OCI-M1 (cell line): ENCODE data around the gene ETF1.
A peak's percentile ranks its signal among the peaks of the same experiment; 100 is the strongest.
"Not testable (repeated sequence)": the region's sequence is repeated elsewhere in the genome, so short reads cannot be mapped to it uniquely, and the experiment has no call there.

ENCODE experiments used
- DNase-seq: peaks from one replicate; lab custom pipeline; 2025; lab: John Stamatoyannopoulos, UW

Gene ETF1

DNA sequence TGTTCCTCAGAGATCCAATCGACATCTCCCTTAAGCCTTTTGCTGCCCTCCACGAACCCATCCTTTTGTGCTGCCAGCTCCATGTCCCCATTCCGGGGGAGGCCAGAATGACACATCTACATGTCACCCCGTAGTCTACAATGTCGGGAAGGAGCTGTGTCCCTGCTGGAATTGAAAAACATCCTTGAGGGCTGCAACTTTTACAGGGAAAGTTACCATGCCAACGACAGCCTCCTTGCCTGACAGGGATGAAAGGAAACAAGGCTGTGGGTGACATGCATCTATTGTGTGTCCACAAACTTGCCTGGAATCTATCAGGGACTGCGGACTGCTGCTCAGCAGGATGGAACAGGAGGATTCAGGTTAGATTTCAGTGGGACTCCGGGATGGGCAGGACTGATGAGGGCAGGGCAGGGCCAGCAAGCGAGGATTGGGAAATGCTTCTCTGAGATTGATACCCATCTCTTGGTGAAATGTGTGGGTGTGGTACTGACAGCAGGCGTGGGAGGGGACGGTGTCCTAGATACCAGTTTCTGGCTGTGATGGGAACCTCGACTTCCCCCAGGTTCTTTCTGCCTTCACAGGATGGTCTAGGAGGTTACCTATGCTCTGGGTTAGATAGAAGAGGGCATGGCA lies 52.3 kb downstream of the ETF1 start:
- DNase-seq, result peak; percentile 23

GRCh38 chr5:138489683-138490061 lies 53.4 kb downstream of the ETF1 start:
- no peak for DNase-seq

GRCh38 chr5:138488481-138488945 lies 54.5 kb downstream of the ETF1 start:
- peak; percentile 83 for DNase-seq

DNA sequence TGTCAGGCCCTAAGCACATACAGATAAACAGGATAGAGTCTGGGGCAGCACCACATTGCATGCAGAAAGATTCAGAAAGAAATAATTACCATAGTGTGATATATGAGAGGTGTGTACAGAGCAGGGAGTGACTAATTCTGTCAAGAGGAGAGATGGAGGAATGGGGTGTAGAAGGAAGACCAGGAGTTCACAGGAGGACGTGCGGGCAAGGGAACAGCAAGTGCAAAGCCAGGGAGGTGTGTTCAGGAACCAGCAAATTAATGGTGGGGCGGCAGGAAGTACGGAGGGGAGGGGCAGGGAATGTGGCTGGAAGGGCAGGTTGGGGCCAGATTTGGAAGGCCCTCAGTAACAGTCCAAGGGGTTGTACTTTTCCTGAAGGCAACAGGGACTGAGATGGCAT lies 60.4 kb downstream of the ETF1 start:
- DNase-seq, result no peak

DNA sequence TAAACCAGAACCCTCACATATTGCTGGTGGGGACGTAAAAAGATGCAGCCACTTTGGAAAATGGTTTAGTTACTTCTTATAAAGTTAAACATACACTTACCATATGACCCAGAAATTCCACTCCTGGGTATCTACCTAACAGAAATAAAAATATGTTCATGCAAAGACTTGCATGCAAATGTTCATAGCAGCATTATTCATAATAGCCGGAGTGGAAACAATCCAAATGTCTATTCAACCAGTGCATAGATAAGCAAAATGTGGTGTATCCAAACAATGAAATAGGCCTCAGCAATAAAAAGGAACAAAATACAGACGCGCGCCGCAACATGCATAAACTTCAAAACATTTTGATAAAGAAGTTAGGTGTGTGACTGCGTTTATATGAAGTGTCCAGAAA lies 66.1 kb downstream of the ETF1 start:
- no peak for DNase-seq

DNA sequence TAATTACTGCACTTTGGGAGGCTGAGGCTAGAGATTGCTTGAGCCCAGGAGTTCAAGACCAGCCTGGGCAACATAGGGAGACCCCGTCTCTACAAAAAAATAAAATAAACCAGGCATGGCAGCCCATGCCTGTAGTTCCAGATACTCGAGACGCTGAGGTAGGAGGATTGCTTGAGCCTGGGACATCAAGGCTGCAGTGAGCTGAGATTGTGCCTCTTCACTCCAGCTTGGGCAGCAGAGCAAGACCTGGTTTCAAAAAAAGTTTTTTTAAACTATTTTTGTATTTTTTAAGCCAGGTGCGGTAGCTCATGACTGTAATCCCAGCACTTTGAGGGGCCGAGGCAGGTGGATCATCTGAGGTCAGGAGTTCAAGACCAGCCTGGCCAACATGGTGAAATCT lies 69.9 kb downstream of the ETF1 start:
- DNase-seq, result not testable (repeated sequence)

DNA sequence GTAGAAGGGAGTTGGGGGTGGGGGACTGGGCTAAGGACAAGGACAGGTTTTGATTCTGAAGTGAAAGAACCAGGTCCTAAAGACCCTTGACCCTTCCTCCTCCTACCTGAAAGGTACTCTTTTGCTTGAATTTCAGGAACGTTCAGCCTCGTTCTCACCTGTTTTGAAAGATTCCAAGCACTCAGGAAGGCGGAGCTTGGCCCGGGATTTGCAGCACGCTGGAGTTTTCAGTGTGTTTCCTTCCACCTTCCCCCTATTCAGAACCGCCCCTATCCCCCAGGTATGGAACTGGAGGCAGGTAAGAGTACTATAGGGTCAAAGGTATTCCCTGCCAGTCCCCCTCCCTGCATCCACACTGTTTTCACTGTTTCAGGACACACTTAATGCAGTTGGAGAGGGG lies 70.7 kb downstream of the ETF1 start:
- DNase-seq, result no peak

GRCh38 chr5:138471052-138471361 lies 72.0 kb downstream of the ETF1 start:
- DNase-seq, result no peak

- DNase-seq, result no peak
Measured at GRCh38 chr5:138470322-138471051, 72.5 kb downstream of the ETF1 start.

DNA sequence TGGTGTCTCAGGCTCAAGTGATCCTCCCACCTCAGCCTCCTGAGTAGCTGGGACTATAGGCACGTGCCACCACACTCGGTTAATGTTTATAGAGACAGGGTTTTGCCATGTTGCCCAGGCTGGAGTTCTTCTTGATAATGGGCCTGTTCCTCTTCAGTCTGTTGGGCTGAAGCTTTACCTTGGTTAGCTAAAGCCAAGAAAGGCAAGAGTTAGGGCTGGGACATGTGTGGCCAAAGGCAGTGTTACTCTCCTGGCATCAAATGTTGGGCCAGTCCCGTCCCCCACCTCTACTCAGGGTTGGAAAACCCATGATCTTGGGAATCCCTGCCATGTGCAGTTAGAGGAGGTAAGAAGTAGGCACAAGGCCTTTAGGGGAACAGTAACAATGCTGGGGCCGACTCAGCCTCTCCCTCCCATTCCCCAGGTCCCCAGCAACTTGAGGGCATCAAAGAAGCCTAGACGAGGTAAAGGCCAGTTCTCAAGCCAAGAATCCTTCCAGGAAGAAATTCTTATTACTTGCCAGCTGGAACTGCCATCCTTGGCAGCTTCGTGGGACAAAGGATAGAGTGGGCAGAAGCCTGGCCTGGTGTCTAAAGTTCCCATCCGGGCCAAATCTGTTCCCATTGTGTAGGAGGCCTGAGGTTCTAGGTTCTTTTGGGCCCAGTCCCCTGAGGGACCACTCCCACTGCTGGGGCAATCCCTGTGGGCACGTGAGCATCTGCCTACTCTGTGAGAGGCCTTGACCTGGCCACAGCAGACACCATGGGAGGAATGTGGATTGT lies 73.3 kb downstream of the ETF1 start:
- DNase-seq, result peak; percentile 24

DNA sequence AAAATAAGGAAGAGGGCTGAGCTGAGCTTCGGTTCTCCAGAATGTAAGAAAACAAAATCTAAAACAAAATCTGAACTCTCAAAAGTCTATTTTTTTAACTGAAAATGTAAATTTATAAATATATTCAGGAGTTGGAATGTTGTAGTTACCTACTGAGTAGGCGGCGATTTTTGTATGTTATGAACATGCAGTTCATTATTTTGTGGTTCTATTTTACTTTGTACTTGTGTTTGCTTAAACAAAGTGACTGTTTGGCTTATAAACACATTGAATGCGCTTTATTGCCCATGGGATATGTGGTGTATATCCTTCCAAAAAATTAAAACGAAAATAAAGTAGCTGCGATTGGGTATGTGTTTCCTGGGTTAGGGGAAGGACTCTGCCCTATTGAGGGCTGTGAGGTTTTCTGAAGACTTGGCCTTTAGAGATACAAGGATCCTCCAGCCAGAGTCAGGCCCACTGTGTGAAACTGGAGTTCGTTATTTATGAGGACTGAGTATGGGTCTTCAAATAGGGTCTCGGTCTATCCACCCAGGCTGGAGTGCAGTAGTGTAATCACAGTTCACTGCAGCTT lies 74.0 kb downstream of the ETF1 start:
- DNase-seq, result no peak

DNA sequence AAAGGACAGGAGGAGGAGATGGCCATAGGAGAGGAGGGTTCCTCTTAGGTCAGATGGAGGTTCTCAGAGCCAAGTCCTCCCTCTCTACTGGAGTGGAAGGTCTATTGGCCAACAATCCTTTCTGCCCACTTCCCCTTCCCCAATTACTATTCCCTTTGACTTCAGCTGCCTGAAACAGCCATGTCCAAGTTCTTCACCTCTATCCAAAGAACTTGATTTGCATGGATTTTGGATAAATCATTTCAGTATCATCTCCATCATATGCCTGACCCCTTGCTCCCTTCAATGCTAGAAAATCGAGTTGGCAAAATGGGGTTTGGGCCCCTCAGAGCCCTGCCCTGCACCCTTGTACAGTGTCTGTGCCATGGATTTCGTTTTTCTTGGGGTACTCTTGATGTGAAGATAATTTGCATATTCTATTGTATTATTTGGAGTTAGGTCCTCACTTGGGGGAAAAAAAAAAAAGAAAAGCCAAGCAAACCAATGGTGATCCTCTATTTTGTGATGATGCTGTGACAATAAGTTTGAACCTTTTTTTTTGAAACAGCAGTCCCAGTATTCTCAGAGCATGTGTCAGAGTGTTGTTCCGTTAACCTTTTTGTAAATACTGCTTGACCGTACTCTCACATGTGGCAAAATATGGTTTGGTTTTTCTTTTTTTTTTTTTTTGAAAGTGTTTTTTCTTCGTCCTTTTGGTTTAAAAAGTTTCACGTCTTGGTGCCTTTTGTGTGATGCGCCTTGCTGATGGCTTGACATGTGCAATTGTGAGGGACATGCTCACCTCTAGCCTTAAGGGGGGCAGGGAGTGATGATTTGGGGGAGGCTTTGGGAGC lies 74.7 kb downstream of the ETF1 start:
- peak; percentile 20 for DNase-seq

DNA sequence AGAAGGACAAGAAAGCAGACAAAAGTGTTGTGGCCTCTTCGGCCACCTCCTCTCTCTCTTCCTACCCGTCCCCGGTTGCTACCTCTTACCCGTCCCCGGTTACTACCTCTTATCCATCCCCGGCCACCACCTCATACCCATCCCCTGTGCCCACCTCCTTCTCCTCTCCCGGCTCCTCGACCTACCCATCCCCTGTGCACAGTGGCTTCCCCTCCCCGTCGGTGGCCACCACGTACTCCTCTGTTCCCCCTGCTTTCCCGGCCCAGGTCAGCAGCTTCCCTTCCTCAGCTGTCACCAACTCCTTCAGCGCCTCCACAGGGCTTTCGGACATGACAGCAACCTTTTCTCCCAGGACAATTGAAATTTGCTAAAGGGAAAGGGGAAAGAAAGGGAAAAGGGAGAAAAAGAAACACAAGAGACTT lies 75.3 kb downstream of the ETF1 start:
- no peak for DNase-seq

GRCh38 chr5:138466900-138467710 lies 75.9 kb downstream of the ETF1 start:
- no peak for DNase-seq

- DNase-seq, result no peak
Measured at GRCh38 chr5:138466125-138466899, 76.7 kb downstream of the ETF1 start.

DNA sequence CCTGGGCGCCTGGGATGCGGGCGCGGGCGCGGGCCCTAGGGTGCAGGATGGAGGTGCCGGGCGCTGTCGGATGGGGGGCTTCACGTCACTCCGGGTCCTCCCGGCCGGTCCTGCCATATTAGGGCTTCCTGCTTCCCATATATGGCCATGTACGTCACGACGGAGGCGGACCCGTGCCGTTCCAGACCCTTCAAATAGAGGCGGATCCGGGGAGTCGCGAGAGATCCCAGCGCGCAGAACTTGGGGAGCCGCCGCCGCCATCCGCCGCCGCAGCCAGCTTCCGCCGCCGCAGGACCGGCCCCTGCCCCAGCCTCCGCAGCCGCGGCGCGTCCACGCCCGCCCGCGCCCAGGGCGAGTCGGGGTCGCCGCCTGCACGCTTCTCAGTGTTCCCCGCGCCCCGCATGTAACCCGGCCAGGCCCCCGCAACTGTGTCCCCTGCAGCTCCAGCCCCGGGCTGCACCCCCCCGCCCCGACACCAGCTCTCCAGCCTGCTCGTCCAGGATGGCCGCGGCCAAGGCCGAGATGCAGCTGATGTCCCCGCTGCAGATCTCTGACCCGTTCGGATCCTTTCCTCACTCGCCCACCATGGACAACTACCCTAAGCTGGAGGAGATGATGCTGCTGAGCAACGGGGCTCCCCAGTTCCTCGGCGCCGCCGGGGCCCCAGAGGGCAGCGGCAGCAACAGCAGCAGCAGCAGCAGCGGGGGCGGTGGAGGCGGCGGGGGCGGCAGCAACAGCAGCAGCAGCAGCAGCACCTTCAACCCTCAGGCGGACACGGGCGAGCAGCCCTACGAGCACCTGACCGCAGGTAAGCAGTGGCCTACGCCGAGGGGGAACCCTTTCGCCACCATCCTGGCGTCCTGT lies 77.5 kb downstream of the ETF1 start, which contains the start of gene EGR1:
Gene EGR1 (plus strand): TSS at position 219 of the 864 bp plus-strand sequence. CDS start 283 bp downstream, at position 502.
- DNase-seq, result peak; percentile 96

DNA sequence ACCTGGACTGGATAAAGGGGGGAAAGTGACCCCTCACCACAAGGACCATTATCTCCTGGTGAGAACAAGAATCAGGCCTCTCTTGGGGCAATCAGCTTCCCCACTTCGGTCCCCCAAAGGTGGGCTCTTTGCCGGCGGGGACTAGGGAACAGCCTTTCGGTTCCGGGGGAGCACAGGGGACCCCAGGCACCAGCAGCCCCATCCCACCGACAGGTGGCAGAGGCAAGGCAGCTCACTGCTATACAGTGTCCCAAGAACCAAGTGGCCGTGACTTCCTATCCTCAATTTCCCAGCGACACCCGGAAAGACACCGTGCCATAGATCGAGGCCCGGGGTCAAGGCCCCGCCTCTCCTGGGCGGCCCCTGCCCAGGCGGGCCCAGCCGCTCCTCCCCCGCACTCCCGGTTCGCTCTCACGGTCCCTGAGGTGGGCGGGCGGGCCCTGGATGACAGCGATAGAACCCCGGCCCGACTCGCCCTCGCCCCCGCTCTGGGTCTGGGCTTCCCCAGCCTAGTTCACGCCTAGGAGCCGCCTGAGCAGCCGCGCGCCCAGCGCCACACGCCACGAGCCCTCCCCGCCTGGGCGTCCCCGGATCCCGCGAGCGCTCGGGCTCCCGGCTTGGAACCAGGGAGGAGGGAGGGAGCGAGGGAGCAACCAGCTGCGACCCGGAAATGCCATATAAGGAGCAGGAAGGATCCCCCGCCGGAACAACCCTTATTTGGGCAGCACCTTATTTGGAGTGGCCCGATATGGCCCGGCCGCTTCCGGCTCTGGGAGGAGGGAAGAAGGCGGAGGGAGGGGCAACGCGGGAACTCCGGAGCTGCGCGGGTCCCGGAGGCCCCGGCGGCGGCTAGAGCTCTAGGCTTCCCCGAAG lies 78.4 kb downstream of the ETF1 start:
- peak; percentile 99 for DNase-seq

- DNase-seq, result peak; percentile 97
Measured at GRCh38 chr5:138464008-138464387, 79.0 kb downstream of the ETF1 start.
